Epithelial cell of esophagus (primary cell): ENCODE data around the gene SURF4.
A peak's percentile ranks its signal among the peaks of the same experiment; 100 is the strongest.

Experiments used
- DNase-seq: peaks from one replicate; pipeline ENCODE4 v3.0.0; 2010; ENCODE audit warnings: low read depth
- H3K4me3 ChIP-seq: 2 replicates; pipeline ENCODE4 v1.5.1; 2011; ENCODE audit warnings: mild to moderate bottlenecking, low read length, control low read depth
- TF ChIP-seq, protein P1 (sequence below): IDR thresholded peaks from 2 replicates; pipeline ENCODE4 v1.5.1; 2011; ENCODE audit warnings: low read depth, mild to moderate bottlenecking, low read length, control low read depth, inconsistent platforms; ENCODE audit not compliant: insufficient read depth; ENCODE audit errors: missing control alignments

The SURF4 gene

DNA sequence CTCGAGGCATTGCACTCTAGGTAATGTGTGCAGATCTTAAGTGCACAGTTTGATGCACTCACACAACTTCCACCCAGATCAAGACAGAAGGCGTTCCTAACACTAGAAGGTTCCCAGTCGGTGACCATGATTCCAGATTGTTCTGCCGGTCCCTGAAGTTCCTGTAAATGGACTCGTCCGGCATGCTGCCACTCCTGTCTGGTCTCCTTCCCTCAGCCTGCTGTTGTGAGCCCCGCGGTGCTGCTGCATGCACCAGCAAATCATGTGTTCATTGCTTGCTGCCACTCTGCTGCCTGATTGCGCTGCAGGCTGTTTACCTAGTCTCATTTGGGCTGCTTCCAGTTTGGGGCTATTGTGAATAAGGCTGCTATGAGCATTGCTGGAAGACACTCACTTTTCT is 11.8 kb upstream of the SURF4 start:
- peak; percentile 92 for DNase-seq
- TF ChIP-seq, protein P1, sequence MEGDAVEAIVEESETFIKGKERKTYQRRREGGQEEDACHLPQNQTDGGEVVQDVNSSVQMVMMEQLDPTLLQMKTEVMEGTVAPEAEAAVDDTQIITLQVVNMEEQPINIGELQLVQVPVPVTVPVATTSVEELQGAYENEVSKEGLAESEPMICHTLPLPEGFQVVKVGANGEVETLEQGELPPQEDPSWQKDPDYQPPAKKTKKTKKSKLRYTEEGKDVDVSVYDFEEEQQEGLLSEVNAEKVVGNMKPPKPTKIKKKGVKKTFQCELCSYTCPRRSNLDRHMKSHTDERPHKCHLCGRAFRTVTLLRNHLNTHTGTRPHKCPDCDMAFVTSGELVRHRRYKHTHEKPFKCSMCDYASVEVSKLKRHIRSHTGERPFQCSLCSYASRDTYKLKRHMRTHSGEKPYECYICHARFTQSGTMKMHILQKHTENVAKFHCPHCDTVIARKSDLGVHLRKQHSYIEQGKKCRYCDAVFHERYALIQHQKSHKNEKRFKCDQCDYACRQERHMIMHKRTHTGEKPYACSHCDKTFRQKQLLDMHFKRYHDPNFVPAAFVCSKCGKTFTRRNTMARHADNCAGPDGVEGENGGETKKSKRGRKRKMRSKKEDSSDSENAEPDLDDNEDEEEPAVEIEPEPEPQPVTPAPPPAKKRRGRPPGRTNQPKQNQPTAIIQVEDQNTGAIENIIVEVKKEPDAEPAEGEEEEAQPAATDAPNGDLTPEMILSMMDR, result no peak
- H3K4me3 ChIP-seq, result no peak overlapping the region

DNA sequence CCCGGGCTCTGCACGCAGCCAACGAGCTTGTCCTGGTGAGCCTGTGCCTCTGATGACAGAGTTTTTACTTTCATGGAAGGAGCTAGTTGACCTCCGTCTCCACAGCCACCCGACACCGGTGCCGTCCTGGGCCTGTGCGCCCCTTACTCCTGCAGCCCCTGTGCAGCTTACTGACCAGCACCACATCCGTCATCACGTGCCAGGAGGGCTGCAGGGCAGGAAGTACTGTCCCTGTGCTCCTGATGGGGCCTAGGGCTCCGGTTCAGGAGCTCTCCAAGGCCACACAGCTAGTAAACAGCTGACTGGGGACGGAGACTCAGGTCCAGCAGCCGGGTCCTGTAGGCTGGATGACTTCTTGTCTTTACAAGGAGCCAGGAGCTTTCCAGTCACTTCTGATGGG is 10.5 kb upstream of the SURF4 start:
- TF ChIP-seq, protein P1, result no peak

DNA sequence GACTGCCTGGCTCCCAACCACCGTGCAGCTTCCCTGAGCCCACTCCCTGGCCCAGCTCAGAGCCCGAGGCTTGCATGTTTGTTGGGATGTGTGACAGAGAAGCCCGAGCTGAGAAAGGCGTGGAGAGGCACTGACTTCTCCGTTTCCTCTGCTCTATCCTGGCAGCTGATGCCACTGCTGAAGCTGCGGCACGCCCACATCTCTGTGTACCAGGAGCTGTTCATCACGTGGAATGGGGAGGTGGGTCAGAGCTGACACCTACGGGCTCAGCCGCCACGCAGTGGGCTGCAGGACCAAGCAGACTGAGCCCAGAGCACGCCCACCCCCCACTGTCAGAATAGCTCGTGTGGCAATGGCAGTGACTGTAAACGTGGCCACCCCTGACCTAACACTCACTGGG is 9.6 kb upstream of the SURF4 start:
- TF ChIP-seq, protein P1, result no peak
- no peak for DNase-seq
- H3K4me3 ChIP-seq, result no peak overlapping the region

More for the DNA sequence above, 10.5 kb upstream of the SURF4 start:
- no peak for DNase-seq
- no peak overlapping the region for H3K4me3 ChIP-seq

DNA sequence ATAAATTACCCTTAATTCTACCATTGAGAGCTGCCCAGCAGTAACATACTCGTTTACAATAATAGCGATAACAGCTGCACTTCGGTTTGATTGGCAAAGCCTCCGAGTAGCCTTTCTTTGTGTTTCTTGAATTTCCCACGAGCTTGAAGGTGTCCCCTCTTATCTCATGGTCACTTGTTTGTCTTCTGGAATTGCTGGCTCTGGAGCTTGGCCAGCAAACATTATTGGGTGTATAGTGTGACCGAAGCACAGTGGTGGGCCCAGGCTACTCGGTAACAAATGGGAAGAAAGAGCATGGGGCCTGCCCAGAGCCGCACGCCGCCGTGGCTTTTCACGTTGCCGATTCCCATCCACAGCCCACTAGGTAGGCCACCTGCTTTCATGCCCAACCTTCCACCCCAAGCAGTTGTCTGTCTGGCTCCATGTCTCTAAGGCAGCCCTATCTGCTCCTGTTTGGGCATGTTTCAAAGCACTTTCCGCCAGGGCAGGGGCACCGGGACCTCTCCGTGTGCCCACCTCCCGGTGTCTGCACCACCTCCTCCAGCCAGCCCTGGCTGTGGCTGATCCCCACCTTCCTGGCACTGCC is 9.0 kb upstream of the SURF4 start:
- DNase-seq, result no peak
- H3K4me3 ChIP-seq, result no peak overlapping the region
- TF ChIP-seq, protein P1, result no peak

DNA sequence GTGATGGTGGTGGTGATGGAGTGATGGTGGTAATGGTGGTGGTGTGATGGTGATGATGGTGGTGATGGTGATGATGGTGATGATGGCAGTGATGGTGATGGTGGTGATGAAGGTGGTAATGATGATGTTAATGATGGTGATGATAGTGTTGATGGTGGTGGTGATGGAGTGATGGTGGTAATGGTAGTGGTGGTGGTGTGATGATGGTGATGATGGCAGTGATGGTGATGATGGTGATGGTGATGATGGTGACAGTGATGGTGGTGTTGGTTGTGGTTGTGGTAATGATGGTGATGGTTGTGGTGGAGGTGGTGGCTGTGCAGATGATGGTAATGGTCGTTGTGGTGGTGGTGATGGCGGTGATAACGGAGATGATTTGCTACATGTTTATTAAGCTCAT is 7.6 kb upstream of the SURF4 start:
- no peak overlapping the region for H3K4me3 ChIP-seq
- TF ChIP-seq, protein P1, result no peak
- DNase-seq, result no peak

DNA sequence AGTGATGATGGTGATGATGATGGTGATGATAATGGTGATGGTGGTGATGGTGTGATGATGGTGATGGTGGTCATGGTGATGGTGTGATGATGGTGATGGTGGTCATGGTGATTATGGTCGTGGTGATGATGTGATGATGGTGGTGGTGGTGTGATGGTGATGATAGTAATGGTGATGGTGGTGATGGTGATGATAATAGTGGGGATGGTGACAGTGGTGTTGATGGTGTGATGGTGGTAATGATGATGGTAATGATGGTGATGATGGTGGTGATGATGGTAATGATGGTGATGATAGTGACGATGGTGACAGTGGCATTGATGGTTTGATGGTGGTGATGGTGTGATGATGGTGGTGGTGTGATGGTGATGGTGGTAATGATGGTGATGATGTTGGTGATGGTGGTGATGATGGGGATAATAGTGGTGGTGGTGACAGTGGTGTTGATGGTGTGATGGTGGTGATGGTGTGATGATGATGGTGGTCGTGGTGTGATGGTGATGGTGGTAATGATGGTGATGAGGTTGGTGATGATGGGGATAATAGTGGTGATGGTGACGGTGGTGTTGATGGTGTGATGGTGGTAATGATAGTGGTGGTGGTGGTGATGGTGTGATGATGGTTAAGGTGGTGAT is 6.8 kb upstream of the SURF4 start:
- TF ChIP-seq, protein P1, result no peak
- DNase-seq, result no peak
- no peak overlapping the region for H3K4me3 ChIP-seq

DNA sequence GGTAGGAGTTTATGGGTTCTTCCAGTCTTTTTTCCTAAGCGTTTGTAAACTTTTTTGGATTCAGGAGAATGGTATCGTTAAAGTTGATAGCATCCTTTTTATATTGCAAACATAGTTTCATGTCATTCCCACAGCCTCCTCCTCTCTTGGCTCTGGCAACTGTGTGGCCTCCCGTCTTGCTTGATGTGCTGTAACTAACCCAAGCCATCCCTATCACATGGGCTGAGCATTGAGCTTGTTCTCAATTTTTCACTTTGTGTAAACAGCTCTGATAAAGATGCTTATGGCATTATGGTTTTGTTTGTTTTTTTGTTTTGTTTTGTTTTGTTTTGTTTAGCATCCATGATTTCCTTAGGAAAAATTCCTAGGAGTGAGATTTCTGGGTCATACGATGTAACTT is 4.9 kb upstream of the SURF4 start:
- TF ChIP-seq, protein P1, result no peak
- H3K4me3 ChIP-seq, result no peak overlapping the region
- no peak for DNase-seq
